GM12873 (cell line): ENCODE measurements around the gene BCAS1.

Source experiments
- TF ChIP-seq, protein P1 (sequence below): IDR thresholded peaks from 2 replicates; pipeline ENCODE4 v1.5.1; 2012; ENCODE audit warnings: low read depth, mild to moderate bottlenecking, moderate library complexity, low read length, control low read depth; ENCODE audit not compliant: insufficient read depth; ENCODE audit errors: missing control alignments

BCAS1 gene

DNA sequence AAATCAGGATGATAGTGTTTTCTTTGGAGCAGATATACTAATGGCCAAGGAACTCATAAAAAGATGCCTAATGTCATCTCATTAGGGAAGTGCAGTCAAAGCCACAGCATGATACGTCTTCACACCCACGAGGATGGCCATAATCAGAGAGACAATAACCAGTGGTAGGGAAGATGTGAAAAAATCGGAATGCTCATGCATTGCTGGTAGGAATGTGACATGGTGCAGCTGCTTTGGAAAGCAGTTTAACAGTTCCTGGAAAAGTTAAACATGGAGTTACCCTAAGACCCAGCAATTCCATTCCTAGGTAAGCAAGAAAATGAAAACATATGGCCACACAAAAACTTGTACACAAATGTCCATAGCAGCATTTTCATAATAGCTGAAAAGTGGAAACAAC lies 29.9 kb downstream of the BCAS1 start:
- TF ChIP-seq, protein P1, sequence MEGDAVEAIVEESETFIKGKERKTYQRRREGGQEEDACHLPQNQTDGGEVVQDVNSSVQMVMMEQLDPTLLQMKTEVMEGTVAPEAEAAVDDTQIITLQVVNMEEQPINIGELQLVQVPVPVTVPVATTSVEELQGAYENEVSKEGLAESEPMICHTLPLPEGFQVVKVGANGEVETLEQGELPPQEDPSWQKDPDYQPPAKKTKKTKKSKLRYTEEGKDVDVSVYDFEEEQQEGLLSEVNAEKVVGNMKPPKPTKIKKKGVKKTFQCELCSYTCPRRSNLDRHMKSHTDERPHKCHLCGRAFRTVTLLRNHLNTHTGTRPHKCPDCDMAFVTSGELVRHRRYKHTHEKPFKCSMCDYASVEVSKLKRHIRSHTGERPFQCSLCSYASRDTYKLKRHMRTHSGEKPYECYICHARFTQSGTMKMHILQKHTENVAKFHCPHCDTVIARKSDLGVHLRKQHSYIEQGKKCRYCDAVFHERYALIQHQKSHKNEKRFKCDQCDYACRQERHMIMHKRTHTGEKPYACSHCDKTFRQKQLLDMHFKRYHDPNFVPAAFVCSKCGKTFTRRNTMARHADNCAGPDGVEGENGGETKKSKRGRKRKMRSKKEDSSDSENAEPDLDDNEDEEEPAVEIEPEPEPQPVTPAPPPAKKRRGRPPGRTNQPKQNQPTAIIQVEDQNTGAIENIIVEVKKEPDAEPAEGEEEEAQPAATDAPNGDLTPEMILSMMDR, result no peak

GRCh38 chr20:54038961-54039360 lies 31.4 kb downstream of the BCAS1 start:
- TF ChIP-seq, protein P1, result no peak

DNA sequence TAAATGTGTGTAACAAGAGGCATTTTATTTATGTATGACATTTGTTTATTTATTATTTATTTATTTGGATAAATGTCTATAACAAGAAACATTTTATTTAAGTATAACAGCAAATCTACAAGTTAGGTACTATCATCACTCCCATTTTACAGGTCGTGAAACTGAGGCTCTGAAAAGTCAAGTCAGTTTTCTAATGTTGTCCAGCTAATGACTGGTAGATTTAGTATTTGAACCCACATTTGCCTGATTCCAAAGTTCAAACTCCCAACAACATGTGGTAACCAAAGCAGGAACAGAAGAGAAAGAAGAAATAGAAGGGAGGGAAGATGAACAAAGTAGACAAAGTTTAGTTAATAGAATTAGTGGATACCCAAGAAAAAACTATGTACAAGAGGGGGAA lies 32.9 kb downstream of the BCAS1 start:
- TF ChIP-seq, protein P1, result no peak

GRCh38 chr20:54029643-54030042 lies 40.8 kb downstream of the BCAS1 start:
- TF ChIP-seq, protein P1, result no peak

DNA sequence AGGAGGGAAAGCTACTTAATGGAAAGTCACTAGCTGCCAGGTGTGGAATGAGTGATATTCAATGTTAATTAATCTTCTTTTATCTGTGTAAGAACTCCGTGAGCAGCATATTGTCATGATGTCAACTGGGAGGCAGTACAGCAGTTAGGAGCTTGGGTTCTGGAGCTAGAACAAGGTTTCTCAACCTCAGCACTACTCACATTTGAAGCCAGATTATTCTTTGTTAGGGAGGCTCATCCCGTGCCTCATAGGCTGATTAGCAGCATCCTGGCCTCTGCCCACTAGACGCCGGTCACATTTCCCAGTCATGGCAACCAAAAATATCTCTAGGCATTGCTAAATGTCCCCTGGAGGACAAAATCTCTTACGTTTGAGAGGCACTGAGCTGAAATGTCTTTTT lies 41.2 kb downstream of the BCAS1 start:
- TF ChIP-seq, protein P1, result no peak

- TF ChIP-seq, protein P1, result no peak
Observed at GRCh38 chr20:54028276-54029011, 42.0 kb downstream of the BCAS1 start.

DNA sequence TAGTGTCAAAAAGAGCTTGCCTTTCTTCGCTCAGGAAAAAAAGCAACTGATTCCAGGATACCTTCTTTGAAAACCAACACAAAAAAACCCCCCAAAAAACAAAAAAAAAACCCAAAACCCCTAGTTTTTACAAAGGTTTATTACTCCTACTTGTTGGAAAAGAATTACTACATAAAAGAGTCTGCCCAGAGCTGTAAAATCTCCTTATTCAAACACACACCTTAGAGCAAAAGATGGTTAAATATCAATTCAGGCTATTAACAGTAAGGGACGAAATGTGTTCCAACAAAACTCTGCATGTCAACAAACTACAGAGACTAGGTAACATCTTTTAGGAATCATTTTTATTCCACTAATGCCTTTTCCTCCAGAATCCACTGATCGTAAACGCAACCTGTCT lies 42.7 kb downstream of the BCAS1 start:
- TF ChIP-seq, protein P1, result no peak
